Stomach (tissue), 4 donors: Measurements from ENCODE around the gene RARRES2.

Experiments
- EP300 ChIP-seq: sonication (generic); formaldehyde crosslinking; IDR thresholded peaks from one replicate; pipeline ENCODE4 v1.6.1; 2017; ENCODE audit warnings: antibody characterized with exemption
- POLR2A ChIP-seq, 4 donors: fragments of 450-650 bp; IDR thresholded peaks; one replicate each; pipeline ENCODE4 v1.6.1; 2016; ENCODE audit warnings: antibody characterized with exemption in 4 of 4, control low read depth in 2 of 4, mild to moderate bottlenecking in 1 of 4, moderate library complexity in 1 of 4
- POLR2AphosphoS5 ChIP-seq, 3 donors: sonication (generic); formaldehyde crosslinking; IDR thresholded peaks; one replicate each; pipeline ENCODE4 v1.6.1; 2016; ENCODE audit warnings: antibody characterized with exemption in 3 of 3
- TF ChIP-seq, protein P1 (sequence below), 7 experiments: fragments of 450-650 bp in 4 of 7; fragments of 200-600 bp in 3 of 7; sonication (generic) in 3 of 7; IDR thresholded peaks; one replicate each; pipeline ENCODE4 v1.5.1; 2016 to 2019; ENCODE audit warnings: antibody characterized with exemption in 7 of 7, control low read depth in 2 of 7, mild to moderate bottlenecking in 1 of 7

- TF ChIP-seq, protein P1, sequence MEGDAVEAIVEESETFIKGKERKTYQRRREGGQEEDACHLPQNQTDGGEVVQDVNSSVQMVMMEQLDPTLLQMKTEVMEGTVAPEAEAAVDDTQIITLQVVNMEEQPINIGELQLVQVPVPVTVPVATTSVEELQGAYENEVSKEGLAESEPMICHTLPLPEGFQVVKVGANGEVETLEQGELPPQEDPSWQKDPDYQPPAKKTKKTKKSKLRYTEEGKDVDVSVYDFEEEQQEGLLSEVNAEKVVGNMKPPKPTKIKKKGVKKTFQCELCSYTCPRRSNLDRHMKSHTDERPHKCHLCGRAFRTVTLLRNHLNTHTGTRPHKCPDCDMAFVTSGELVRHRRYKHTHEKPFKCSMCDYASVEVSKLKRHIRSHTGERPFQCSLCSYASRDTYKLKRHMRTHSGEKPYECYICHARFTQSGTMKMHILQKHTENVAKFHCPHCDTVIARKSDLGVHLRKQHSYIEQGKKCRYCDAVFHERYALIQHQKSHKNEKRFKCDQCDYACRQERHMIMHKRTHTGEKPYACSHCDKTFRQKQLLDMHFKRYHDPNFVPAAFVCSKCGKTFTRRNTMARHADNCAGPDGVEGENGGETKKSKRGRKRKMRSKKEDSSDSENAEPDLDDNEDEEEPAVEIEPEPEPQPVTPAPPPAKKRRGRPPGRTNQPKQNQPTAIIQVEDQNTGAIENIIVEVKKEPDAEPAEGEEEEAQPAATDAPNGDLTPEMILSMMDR (IDR thresholded peaks at IDR 0.05), result no peak
- TF ChIP-seq POLR2A (IDR thresholded peaks at IDR 0.05) (no peak), POLR2AphosphoS5 (IDR thresholded peaks at IDR 0.05) (no peak), EP300 (no peak)
These were observed 31.8 kb upstream of the RARRES2 start for GRCh38 chr7:150373049-150373801.
